Sigmoid colon (tissue), 7 donors: Measurements from ENCODE around the gene GCDH. TPM values are rescaled to one million over a fixed set of nuclear protein-coding genes. Genes with fewer than 3 reads are reported as not detected.
"Not testable (repeated sequence)": the region's sequence is repeated elsewhere in the genome, so short reads cannot be mapped to it uniquely, and the experiment has no call there.

Source experiments
- DNase-seq: peaks from one replicate; pipeline ENCODE4 v3.0.0-alpha.2; 2019
- H3K27ac ChIP-seq, 4 donors: fragments of 200-600 bp; sonication (generic); one replicate each; pipeline ENCODE4 v1.5.1; 2016 to 2019; ENCODE audit warnings: mild to moderate bottlenecking in 1 of 4
- H3K27me3 ChIP-seq, 3 donors: fragments of 200-600 bp; sonication (generic); one replicate each; pipeline ENCODE4 v1.5.1; 2019; ENCODE audit warnings: mild to moderate bottlenecking in 1 of 3
- H3K36me3 ChIP-seq, 4 donors: fragments of 200-600 bp; sonication (generic); one replicate each; pipeline ENCODE4 v1.5.1; 2016 to 2019
- H3K4me1 ChIP-seq, 4 donors: fragments of 200-600 bp; sonication (generic); one replicate each; pipeline ENCODE4 v1.5.1; 2017 to 2019
- H3K4me3 ChIP-seq, 4 donors: fragments of 200-600 bp; sonication (generic); one replicate each; pipeline ENCODE4 v1.5.1; 2017 to 2019; ENCODE audit warnings: mild to moderate bottlenecking in 2 of 4, moderate library complexity in 1 of 4
- H3K9me3 ChIP-seq, 4 donors: fragments of 200-600 bp in 3 of 4; sonication (generic) in 3 of 4; one replicate each; pipeline versions ENCODE4 v1.5.1 to v1.6.1; 2013 to 2019
- CTCF ChIP-seq, 4 experiments: fragments of 450-650 bp in 3 of 4; fragments of 200-600 bp in 1 of 4; IDR thresholded peaks; one replicate each; pipeline ENCODE4 v1.5.1; 2016 to 2019; ENCODE audit warnings: antibody characterized with exemption in 4 of 4, mild to moderate bottlenecking in 3 of 4, moderate library complexity in 2 of 4
- EP300 ChIP-seq, 4 donors: sonication (generic); formaldehyde crosslinking; IDR thresholded peaks; one replicate each; pipeline ENCODE4 v1.6.1; 2017; ENCODE audit warnings: antibody characterized with exemption in 4 of 4
- POLR2A ChIP-seq, 2 donors: fragments of 450-650 bp; IDR thresholded peaks; one replicate each; pipeline ENCODE4 v1.6.1; 2016; ENCODE audit warnings: antibody characterized with exemption in 2 of 2, mild to moderate bottlenecking in 2 of 2, moderate library complexity in 2 of 2
- POLR2AphosphoS5 ChIP-seq, 4 donors: sonication (generic); formaldehyde crosslinking; IDR thresholded peaks; one replicate each; pipeline ENCODE4 v1.6.1; 2017; ENCODE audit warnings: antibody characterized with exemption in 4 of 4
- WGBS, 2 donors: extraction: QIAGEN DNeasy Blood & Tissue Kit; methylation state at CpG; one replicate each; pipeline ENCODE4 v1.1.7; 2013; 5-methylcytosine and 5-hydroxymethylcytosine counted together
- intact Hi-C: fragments of 100-400 bp; cut with DNase I; formaldehyde crosslinking; loops from one replicate; pipeline ENCODE4 v1.15.1; 2023
- polyA plus RNA-seq, 3 donors: library from polyadenylated mRNA; stranded (reverse); fragments of 200-250 nt; gene quantifications; one replicate each; pipeline ENCODE4 v1.2.3, GENCODE V29; 2013
- total RNA-seq, 4 donors: library from RNA; depleted of rRNA; stranded (reverse); fragments of >200 nt; gene quantifications; one replicate each; pipeline ENCODE4 v1.1.0, GENCODE V29; 2016
- donor health status: healthy with polysubstance abuse.
- donor health status: Bipolar disorder and iron deficiency.
- donor health status: healthy.

Gene GCDH
- total and polyA plus RNA-seq, 7 donors, result 10.8 to 85.0 (median 27.1) TPM

- no peaks in the 10 kb centered on the region for H3K27me3 ChIP-seq
- DNase-seq, result no peak
- H3K4me1 ChIP-seq, result no peaks in the 10 kb centered on the region
- H3K4me3 ChIP-seq, result no peak overlapping the region
- no peaks in the 10 kb centered on the region for H3K9me3 ChIP-seq
- TF ChIP-seq POLR2A (IDR thresholded peaks at IDR 0.05), result no peak
- WGBS, 2 donors, result 80 to 88% methylated on average over 10 of the region's 10 CpGs
- no peak overlapping the region for H3K27ac ChIP-seq
- H3K36me3 ChIP-seq, result peaks cover 4 to 46% (median 17%) of the 10 kb centered on the region in 4 donors
- intact Hi-C loops, result no loop called here
These were observed 9.0 kb downstream of the GCDH start for GRCh38 chr19:12899891-12900518.

- DNase-seq, result no peak
- Histone ChIP-seq H3K27ac (no peak overlapping the region), H3K27me3 (no peaks in the 10 kb centered on the region), H3K4me1 (peaks cover 0 to 5% (median 1%) of the 10 kb centered on the region in 4 donors), H3K36me3 (no peaks in the 10 kb centered on the region), H3K9me3 (no peaks in the 10 kb centered on the region), H3K4me3 (no peak overlapping the region)
- intact Hi-C loops, result no loop called here
- 74 to 82% methylated on average over 9 of the region's 9 CpGs for WGBS, 2 donors
- TF ChIP-seq POLR2A (IDR thresholded peaks at IDR 0.05) (no peak), CTCF (IDR thresholded peaks at IDR 0.05) (no peak), POLR2AphosphoS5 (IDR thresholded peaks at IDR 0.05) (no peak), EP300 (IDR thresholded peaks at IDR 0.05) (no peak)
These were observed 16.2 kb downstream of the GCDH start for GRCh38 chr19:12907166-12907565.

GRCh38 chr19:12912571-12912970 lies 21.6 kb downstream of the GCDH start:
- Histone ChIP-seq H3K27me3 (no peaks in the 10 kb centered on the region), H3K36me3 (no peaks in the 10 kb centered on the region), H3K4me1 (peaks cover 4 to 27% (median 23%) of the 10 kb centered on the region in 4 donors), H3K4me3 (peak overlapping the region in 3 of 4 donors; percentile 9 to 32 (median 28)), H3K9me3 (no peaks in the 10 kb centered on the region), H3K27ac (peak overlapping the region; percentile 82 to 87 (median 85))
- no peak for TF ChIP-seq CTCF (IDR thresholded peaks at IDR 0.05)
- TF ChIP-seq EP300 (IDR thresholded peaks at IDR 0.05), result no peak
- no peak for DNase-seq
- WGBS, 2 donors, result 30 to 53% methylated on average over 4 of the region's 4 CpGs
- intact Hi-C loops, result no loop called here

GRCh38 chr19:12913011-12913561 lies 22.1 kb downstream of the GCDH start:
- DNase-seq, result peak; percentile 96
- 29% methylated on average over 22 of the region's 22 CpGs for WGBS, 2 donors
- TF ChIP-seq CTCF (IDR thresholded peaks at IDR 0.05) (no peak), EP300 (IDR thresholded peaks at IDR 0.05) (peak in 1 of 4 donors; percentile 25), POLR2AphosphoS5 (IDR thresholded peaks at IDR 0.05) (peak; percentile 50 to 68 (median 65)), POLR2A (IDR thresholded peaks at IDR 0.05) (no peak)

GRCh38 chr19:12913851-12914690 lies 23.1 kb downstream of the GCDH start:
- H3K27me3 ChIP-seq, result no peaks in the 10 kb centered on the region
- H3K36me3 ChIP-seq, result no peaks in the 10 kb centered on the region
- H3K27ac ChIP-seq, result peak overlapping the region; percentile 82 to 87 (median 85)
- 49 to 77% methylated on average over 12 of the region's 12 CpGs for WGBS, 2 donors
- peak overlapping the region in 1 of 4 donors; percentile 9 for H3K4me3 ChIP-seq
- H3K9me3 ChIP-seq, result no peaks in the 10 kb centered on the region
- peaks cover 4 to 31% (median 24%) of the 10 kb centered on the region in 4 donors for H3K4me1 ChIP-seq
- DNase-seq, result peak; percentile 74
- intact Hi-C loops, result no loop called here
- TF ChIP-seq POLR2A (IDR thresholded peaks at IDR 0.05) (no peak), CTCF (IDR thresholded peaks at IDR 0.05) (no peak), EP300 (IDR thresholded peaks at IDR 0.05) (no peak), POLR2AphosphoS5 (IDR thresholded peaks at IDR 0.05) (no peak)

More at GRCh38 chr19:12913011-12913561, 22.1 kb downstream of the GCDH start:
- H3K36me3 ChIP-seq, result no peaks in the 10 kb centered on the region
- peaks cover 4 to 27% (median 23%) of the 10 kb centered on the region in 4 donors for H3K4me1 ChIP-seq
- intact Hi-C loops, result no loop called here
- peak overlapping the region in 3 of 4 donors; percentile 9 to 32 (median 28) for H3K4me3 ChIP-seq
- H3K27me3 ChIP-seq, result no peaks in the 10 kb centered on the region
- no peaks in the 10 kb centered on the region for H3K9me3 ChIP-seq
- peak overlapping the region; percentile 82 to 87 (median 85) for H3K27ac ChIP-seq

GRCh38 chr19:12915860-12916259 lies 24.9 kb downstream of the GCDH start:
- H3K4me1 ChIP-seq, result peaks cover 4 to 31% (median 26%) of the 10 kb centered on the region in 4 donors
- H3K9me3 ChIP-seq, intact Hi-C loops, H3K36me3 ChIP-seq, H3K27me3 ChIP-seq, DNase-seq, H3K4me3 ChIP-seq, H3K27ac ChIP-seq: not testable (repeated sequence)
- WGBS, 2 donors, result 75 to 92% methylated on average over 4 of the region's 4 CpGs
